HG03520 (cell line): ENCODE results near the gene GPR82.
"Not testable (repeated sequence)": the region's sequence is repeated elsewhere in the genome, so short reads cannot be mapped to it uniquely, and the experiment has no call there.

Experiments used
- ATAC-seq: cut with Tn5 transposase; IDR thresholded peaks from one replicate; pipeline ENCODE4 v1.9.1; 2021; ENCODE audit warnings: mild to moderate bottlenecking, moderate library complexity; ENCODE audit not compliant: unreplicated experiment

Gene GPR82

GRCh38 chrX:41718481-41719235 lies 5.3 kb upstream of the GPR82 start:
- ATAC-seq: no peak

- ATAC-seq: not testable (repeated sequence)
Observed at GRCh38 chrX:41719610-41720009, 4.4 kb upstream of the GPR82 start.

GRCh38 chrX:41720125-41720779 lies 3.7 kb upstream of the GPR82 start:
- peak; percentile 77 for ATAC-seq

- no peak for ATAC-seq
Observed at GRCh38 chrX:41721590-41721989, 2.4 kb upstream of the GPR82 start.

- no peak for ATAC-seq
Observed at GRCh38 chrX:41722214-41722613, 1.8 kb upstream of the GPR82 start.

- ATAC-seq: no peak
Observed at GRCh38 chrX:41722816-41723618, 964 bp upstream of the GPR82 start.

- no peak for ATAC-seq
Observed at GRCh38 chrX:41728125-41728524, 4.1 kb downstream of the GPR82 start.

- no peak for ATAC-seq
Observed at GRCh38 chrX:41730081-41730480, 6.1 kb downstream of the GPR82 start.

- no peak for ATAC-seq
Observed at GRCh38 chrX:41732260-41732659, 8.3 kb downstream of the GPR82 start.

GRCh38 chrX:41733939-41734338 lies 10.0 kb downstream of the GPR82 start:
- peak; percentile 97 for ATAC-seq

GRCh38 chrX:41734530-41734929 lies 10.5 kb downstream of the GPR82 start:
- no peak for ATAC-seq

GRCh38 chrX:41737065-41737464 lies 13.1 kb downstream of the GPR82 start:
- no peak for ATAC-seq

GRCh38 chrX:41739871-41740270 lies 15.9 kb downstream of the GPR82 start:
- ATAC-seq: no peak

- no peak for ATAC-seq
Observed at GRCh38 chrX:41750716-41751115, 26.7 kb downstream of the GPR82 start.

GRCh38 chrX:41758401-41758800 lies 34.4 kb downstream of the GPR82 start:
- no peak for ATAC-seq

GRCh38 chrX:41759817-41760216 lies 35.8 kb downstream of the GPR82 start:
- ATAC-seq: no peak

GRCh38 chrX:41761169-41761568 lies 37.2 kb downstream of the GPR82 start:
- ATAC-seq: no peak

- ATAC-seq: no peak
Observed at GRCh38 chrX:41761702-41762101, 37.7 kb downstream of the GPR82 start.

GRCh38 chrX:41779030-41779564 lies 55.1 kb downstream of the GPR82 start:
- ATAC-seq: no peak
